GM19193 (cell line): ENCODE data around the gene UQCR11.

ENCODE experiments used
- POLR2A ChIP-seq: IDR thresholded peaks from 4 replicates; pipeline ENCODE4 v1.6.1; 2011; ENCODE audit not compliant: insufficient read depth, insufficient read length; ENCODE audit errors: extremely low read depth

The UQCR11 gene

GRCh38 chr19:1612114-1613086, 7.1 kb upstream of the UQCR11 start:
- peak; percentile 16 for TF ChIP-seq POLR2A

GRCh38 chr19:1611353-1611752, 6.1 kb upstream of the UQCR11 start:
- TF ChIP-seq POLR2A = no peak

GRCh38 chr19:1610579-1610978, 5.3 kb upstream of the UQCR11 start:
- no peak for TF ChIP-seq POLR2A

GRCh38 chr19:1609680-1610474, 4.6 kb upstream of the UQCR11 start:
- peak; percentile 10 for TF ChIP-seq POLR2A

GRCh38 chr19:1609103-1609396, 3.8 kb upstream of the UQCR11 start:
- no peak for TF ChIP-seq POLR2A

- no peak for TF ChIP-seq POLR2A
Measured at GRCh38 chr19:1608359-1609102, 3.3 kb upstream of the UQCR11 start.

- no peak for TF ChIP-seq POLR2A
Measured at GRCh38 chr19:1606138-1606651, 933 bp upstream of the UQCR11 start.

- TF ChIP-seq POLR2A = no peak
Measured at GRCh38 chr19:1602091-1602707, 3.1 kb downstream of the UQCR11 start.

- no peak for TF ChIP-seq POLR2A
Measured at GRCh38 chr19:1601613-1602064, 3.6 kb downstream of the UQCR11 start.

GRCh38 chr19:1599460-1599846, 5.8 kb downstream of the UQCR11 start:
- TF ChIP-seq POLR2A = no peak

GRCh38 chr19:1598777-1599459, 6.3 kb downstream of the UQCR11 start:
- TF ChIP-seq POLR2A = no peak

GRCh38 chr19:1593501-1593772, 11.8 kb downstream of the UQCR11 start:
- TF ChIP-seq POLR2A = no peak

- TF ChIP-seq POLR2A = peak; percentile 62
Measured at GRCh38 chr19:1592755-1593500, 12.3 kb downstream of the UQCR11 start, which contains the start of gene MBD3. MBD3 (minus strand) TSS chr19:1592865; CDS start chr19:1592631, 234 bp downstream.
